Spinal cord (tissue), 10 donors: ENCODE measurements around the gene OR7C1. TPM values are rescaled to one million over a fixed set of nuclear protein-coding genes. Genes with fewer than 3 reads are reported as not detected.

Experiments
- DNase-seq, 6 donors: peaks; one replicate each; pipeline versions ENCODE4 v3.0.0 to v3.0.0-alpha.2; 2013 to 2015; ENCODE audit warnings: low spot score in 6 of 6, low read depth in 4 of 6
- H3K27ac ChIP-seq: one replicate; pipeline ENCODE4 v1.5.1; 2013; ENCODE audit warnings: low read depth, low read length, control low read depth
- H3K27me3 ChIP-seq: one replicate; pipeline ENCODE4 v1.6.1; 2013; ENCODE audit warnings: low read length; ENCODE audit not compliant: control insufficient read depth, insufficient read depth
- H3K36me3 ChIP-seq: one replicate; pipeline ENCODE4 v1.6.1; 2013; ENCODE audit warnings: low read length; ENCODE audit not compliant: control insufficient read depth, insufficient read depth
- H3K4me1 ChIP-seq: one replicate; pipeline ENCODE4 v1.6.1; 2013; ENCODE audit warnings: low read length; ENCODE audit not compliant: control insufficient read depth, insufficient read depth
- H3K4me3 ChIP-seq: one replicate; pipeline ENCODE4 v1.5.1; 2013; ENCODE audit warnings: low read depth, low read length, control low read depth
- H3K9me3 ChIP-seq: one replicate; pipeline ENCODE4 v1.6.1; 2013; ENCODE audit warnings: low read length; ENCODE audit not compliant: control insufficient read depth, insufficient read depth
- WGBS: methylation state at CpG from one replicate; pipeline ENCODE4 v1.1.5; 2013; ENCODE audit warnings: missing lambda C conversion rate; ENCODE audit not compliant: insufficient coverage; 5-methylcytosine and 5-hydroxymethylcytosine counted together
- polyA plus RNA-seq, 2 donors: library from polyadenylated mRNA; unstranded; fragments of 120-200 nt; gene quantifications; one replicate each; pipeline ENCODE4 v1.2.1, GENCODE V29; 2013; ENCODE audit not compliant: insufficient read length in 2 of 2
- total RNA-seq, 2 donors: library from RNA; depleted of rRNA in 1 of 2; stranded (reverse); fragments of 120-200 nt in 1 of 2; fragments of >200 nt in 1 of 2; gene quantifications; one replicate each; pipeline versions ENCODE4 v1.2.3 to v1.2.4, GENCODE V29; 2013 to 2014
- donor health status: healthy.

The OR7C1 gene
- total and polyA plus RNA-seq, 4 donors, result 0.10 to 0.83 (median 0.25) TPM

DNA sequence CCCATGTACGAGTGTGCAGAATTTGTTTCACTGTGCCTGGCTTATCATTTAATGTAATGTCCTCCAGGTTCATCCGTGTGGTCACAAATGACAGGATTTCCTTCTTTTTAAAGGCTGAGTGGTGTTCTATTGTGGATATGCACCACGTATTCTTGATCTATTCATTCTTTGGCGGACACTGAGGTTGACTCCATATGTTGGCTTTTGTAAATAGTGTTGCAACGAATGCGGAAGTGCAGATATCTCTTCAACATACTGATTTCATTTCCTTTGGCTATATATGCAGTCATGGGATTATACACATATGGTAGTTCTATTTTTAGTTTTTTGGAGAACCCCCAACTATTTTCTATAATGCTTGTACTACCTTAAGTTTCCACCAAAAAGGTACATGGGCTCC, 13.0 kb downstream of the OR7C1 start:
- DNase-seq, result no peak
- no peaks in the 10 kb centered on the region for H3K36me3 ChIP-seq
- no CpG with 5 or more reads among the region's 6 CpGs for WGBS
- H3K27ac ChIP-seq, result no peak overlapping the region
- H3K4me1 ChIP-seq, result no peaks in the 10 kb centered on the region
- no peaks in the 10 kb centered on the region for H3K9me3 ChIP-seq
- no peak overlapping the region for H3K4me3 ChIP-seq
- no peaks in the 10 kb centered on the region for H3K27me3 ChIP-seq

DNA sequence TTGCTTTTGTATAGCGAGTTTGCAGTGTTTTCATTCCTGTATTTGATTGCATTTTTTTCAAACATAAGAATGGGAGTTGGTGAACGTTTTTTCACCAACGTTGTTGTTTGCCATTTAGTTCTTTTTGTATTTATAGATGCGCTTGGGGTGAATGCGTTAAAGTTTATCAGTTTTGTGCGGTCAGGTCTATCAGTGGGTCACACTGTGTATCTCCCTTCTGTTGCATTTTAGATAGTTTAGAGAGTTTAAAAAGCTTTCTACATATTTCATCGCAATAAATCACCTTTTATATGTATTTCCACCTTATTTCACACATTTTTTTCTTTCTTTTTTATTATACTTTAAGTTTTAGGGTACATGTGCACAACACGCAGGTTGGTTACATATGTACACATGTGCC, 16.4 kb downstream of the OR7C1 start:
- DNase-seq, result no peak
- H3K27me3 ChIP-seq, result no peaks in the 10 kb centered on the region
- H3K9me3 ChIP-seq, result no peaks in the 10 kb centered on the region
- H3K36me3 ChIP-seq, result no peaks in the 10 kb centered on the region
- no CpG with 5 or more reads among the region's 8 CpGs for WGBS
- H3K27ac ChIP-seq, result no peak overlapping the region
- no peak overlapping the region for H3K4me3 ChIP-seq
- no peaks in the 10 kb centered on the region for H3K4me1 ChIP-seq

GRCh38 chr19:14817052-14817451, 17.9 kb downstream of the OR7C1 start:
- no peaks in the 10 kb centered on the region for H3K36me3 ChIP-seq
- H3K4me1 ChIP-seq, result no peaks in the 10 kb centered on the region
- H3K27me3 ChIP-seq, result no peaks in the 10 kb centered on the region
- H3K27ac ChIP-seq, result no peak overlapping the region
- H3K9me3 ChIP-seq, result no peaks in the 10 kb centered on the region
- DNase-seq, result no peak
- WGBS, result 88% methylated on average over 1 of the region's 3 CpGs
- no peak overlapping the region for H3K4me3 ChIP-seq

- H3K4me3 ChIP-seq, result no peak overlapping the region
- no peaks in the 10 kb centered on the region for H3K9me3 ChIP-seq
- DNase-seq, result no peak
- no CpG with 5 or more reads among the region's 2 CpGs for WGBS
- no peaks in the 10 kb centered on the region for H3K36me3 ChIP-seq
- H3K27me3 ChIP-seq, result no peaks in the 10 kb centered on the region
- no peak overlapping the region for H3K27ac ChIP-seq
- no peaks in the 10 kb centered on the region for H3K4me1 ChIP-seq
Observed at GRCh38 chr19:14814982-14815652, 19.9 kb downstream of the OR7C1 start.

GRCh38 chr19:14809272-14810057, 25.5 kb downstream of the OR7C1 start:
- Histone ChIP-seq H3K36me3 (no peaks in the 10 kb centered on the region), H3K27me3 (no peaks in the 10 kb centered on the region), H3K27ac (no peak overlapping the region), H3K9me3 (no peaks in the 10 kb centered on the region), H3K4me1 (no peaks in the 10 kb centered on the region), H3K4me3 (no peak overlapping the region)
- DNase-seq, result no peak
- WGBS, result 61% methylated on average over 6 of the region's 9 CpGs

GRCh38 chr19:14804765-14805164, 30.2 kb downstream of the OR7C1 start:
- H3K4me3 ChIP-seq, result no peak overlapping the region
- no peaks in the 10 kb centered on the region for H3K4me1 ChIP-seq
- WGBS, result 86% methylated on average over 1 of the region's 3 CpGs

GRCh38 chr19:14798760-14799159, 36.2 kb downstream of the OR7C1 start:
- Histone ChIP-seq H3K4me1 (no peaks in the 10 kb centered on the region), H3K27me3 (no peaks in the 10 kb centered on the region), H3K36me3 (no peaks in the 10 kb centered on the region), H3K27ac (no peak overlapping the region), H3K9me3 (no peaks in the 10 kb centered on the region), H3K4me3 (no peak overlapping the region)
- WGBS, result 83% methylated on average over 2 of the region's 5 CpGs
- no peak for DNase-seq

More at GRCh38 chr19:14804765-14805164, 30.2 kb downstream of the OR7C1 start:
- H3K27ac ChIP-seq, result no peak overlapping the region
- no peaks in the 10 kb centered on the region for H3K9me3 ChIP-seq
- no peaks in the 10 kb centered on the region for H3K36me3 ChIP-seq
- H3K27me3 ChIP-seq, result no peaks in the 10 kb centered on the region
- DNase-seq, result no peak

DNA sequence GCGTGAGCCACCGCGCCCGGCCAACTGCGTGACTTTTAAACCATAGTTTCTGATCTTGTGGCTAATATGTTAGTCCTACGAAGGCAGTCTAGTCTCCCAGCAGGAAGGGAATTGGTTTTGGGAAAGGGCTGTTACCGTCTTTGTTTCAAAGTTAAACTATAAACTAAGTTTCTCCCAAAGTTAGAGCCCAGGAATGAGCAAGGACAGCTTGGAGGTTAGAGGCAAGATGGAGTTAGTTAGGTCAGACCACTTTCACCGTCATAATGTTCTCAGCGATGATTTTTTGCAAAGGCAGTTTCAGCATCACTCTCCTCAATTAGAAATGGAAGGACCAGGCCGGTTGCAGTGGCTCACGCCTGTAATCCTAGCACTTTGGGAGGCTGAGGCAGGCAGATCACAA, 39.0 kb downstream of the OR7C1 start:
- H3K9me3 ChIP-seq, result no peaks in the 10 kb centered on the region
- H3K36me3 ChIP-seq, result no peaks in the 10 kb centered on the region
- WGBS, result 92% methylated on average over 9 of the region's 11 CpGs
- no peaks in the 10 kb centered on the region for H3K27me3 ChIP-seq
- no peak overlapping the region for H3K27ac ChIP-seq
- no peaks in the 10 kb centered on the region for H3K4me1 ChIP-seq
- H3K4me3 ChIP-seq, result no peak overlapping the region
- no peak for DNase-seq

- Histone ChIP-seq H3K4me1 (no peaks in the 10 kb centered on the region), H3K36me3 (no peaks in the 10 kb centered on the region), H3K4me3 (no peak overlapping the region), H3K27ac (no peak overlapping the region), H3K27me3 (no peaks in the 10 kb centered on the region), H3K9me3 (no peaks in the 10 kb centered on the region)
- DNase-seq, result no peak
- WGBS, result 88% methylated on average over 1 of the region's 5 CpGs
Observed at GRCh38 chr19:14795078-14795721, 39.8 kb downstream of the OR7C1 start.
